NCI-H510A treated with DMSO at 0.1 percent for 48 hours (cell line): ENCODE measurements around the gene STAC2.
"Not testable (repeated sequence)": the region's sequence is repeated elsewhere in the genome, so short reads cannot be mapped to it uniquely, and the experiment has no call there.

Source experiments
- DNase-seq: peaks from one replicate; lab custom pipeline; 2025; lab: John Stamatoyannopoulos, UW

Gene STAC2

GRCh38 chr17:39186481-39187002, 39.2 kb downstream of the STAC2 start:
- no peak for DNase-seq

- DNase-seq = peak; percentile 81
Observed at GRCh38 chr17:39183720-39184119, 42.0 kb downstream of the STAC2 start.

- DNase-seq = no peak
Observed at GRCh38 chr17:39183045-39183444, 42.7 kb downstream of the STAC2 start.

- DNase-seq = no peak
Observed at GRCh38 chr17:39181303-39181702, 44.4 kb downstream of the STAC2 start.

GRCh38 chr17:39178536-39178935, 47.2 kb downstream of the STAC2 start:
- DNase-seq = no peak

- no peak for DNase-seq
Observed at GRCh38 chr17:39177256-39177655, 48.5 kb downstream of the STAC2 start.

DNA sequence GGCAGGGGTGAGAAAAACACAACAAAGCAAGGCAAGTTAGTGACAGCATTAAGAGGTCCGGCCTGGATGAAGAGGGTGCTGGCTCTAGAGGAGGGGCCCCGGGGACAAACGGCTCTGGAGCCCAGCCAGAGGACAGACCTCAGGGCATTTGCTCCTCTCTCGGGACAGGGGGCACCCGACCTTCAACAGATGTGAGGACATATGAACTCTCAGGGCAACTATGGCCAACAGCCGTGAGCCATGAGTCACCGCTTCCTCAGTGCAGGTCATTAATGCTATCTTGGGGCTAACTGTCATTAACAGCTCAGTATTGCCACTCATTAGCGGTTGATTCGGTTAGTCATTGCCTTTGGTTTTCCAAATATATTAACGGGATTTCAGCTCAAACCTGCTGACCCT, 50.1 kb downstream of the STAC2 start:
- no peak for DNase-seq

- DNase-seq = peak; percentile 16
Observed at GRCh38 chr17:39174920-39175694, 50.6 kb downstream of the STAC2 start.

GRCh38 chr17:39173526-39174274, 52.0 kb downstream of the STAC2 start:
- DNase-seq = no peak

DNA sequence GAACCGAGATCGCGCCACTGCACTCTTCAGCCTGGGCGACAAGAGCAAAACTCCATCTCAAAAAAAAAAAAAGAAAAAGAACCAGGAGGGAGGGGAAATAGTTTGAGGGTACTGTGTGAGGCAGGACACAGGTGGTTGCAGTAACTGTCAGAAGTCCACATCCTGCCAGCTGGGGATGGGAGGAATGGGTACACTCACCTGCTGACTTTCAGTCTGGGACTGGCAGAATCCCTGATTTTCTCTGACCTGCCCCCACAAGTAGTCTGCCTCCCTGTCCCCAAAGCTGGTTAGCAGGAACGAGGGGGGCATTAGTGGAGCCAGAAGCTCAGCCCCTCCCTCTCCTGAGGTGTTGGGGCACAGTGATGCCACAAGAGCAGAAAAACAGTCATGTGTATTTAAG, 52.7 kb downstream of the STAC2 start:
- no peak for DNase-seq

DNA sequence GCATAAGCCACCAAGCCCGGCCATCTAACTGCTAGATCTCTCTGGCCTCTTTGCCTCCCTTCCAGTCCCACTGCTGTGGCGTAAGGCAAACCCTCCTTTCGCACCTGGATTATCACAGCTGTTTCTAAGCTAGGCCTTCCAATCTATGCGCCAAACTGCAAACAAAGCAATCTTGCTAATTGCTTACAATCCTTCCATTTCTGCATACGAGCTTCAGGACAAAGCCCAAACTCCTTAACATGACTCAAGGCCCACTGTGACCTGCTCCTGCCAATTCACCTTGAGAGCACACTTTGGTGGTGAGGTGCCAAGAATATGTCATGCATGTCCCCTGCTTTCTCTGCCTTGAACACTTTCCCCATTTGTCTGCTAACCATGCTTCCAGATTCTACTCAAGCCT, 53.8 kb downstream of the STAC2 start:
- DNase-seq = no peak

GRCh38 chr17:39170558-39170957, 55.2 kb downstream of the STAC2 start:
- DNase-seq = no peak

- no peak for DNase-seq
Observed at GRCh38 chr17:39170109-39170508, 55.6 kb downstream of the STAC2 start.

- DNase-seq = no peak
Observed at GRCh38 chr17:39169518-39169917, 56.2 kb downstream of the STAC2 start.

DNA sequence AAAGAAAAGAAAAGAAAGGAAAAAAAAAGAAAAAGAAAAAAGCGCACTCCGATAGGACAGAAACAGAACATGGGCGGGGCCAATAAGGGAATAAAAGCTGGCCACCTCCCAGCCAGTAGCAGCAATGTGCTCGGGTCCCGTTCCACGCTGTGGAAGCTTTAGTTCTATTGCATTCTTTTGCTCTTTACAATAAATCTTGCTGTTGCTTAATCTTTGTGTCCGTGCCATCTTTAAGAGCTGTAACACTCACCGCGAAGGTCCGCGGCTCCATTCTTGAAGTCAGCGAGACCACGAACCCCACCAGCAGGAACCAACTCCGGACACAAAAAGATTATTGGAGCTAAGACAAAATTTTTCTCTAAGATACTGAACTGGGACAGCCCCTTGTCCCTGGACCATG, 56.6 kb downstream of the STAC2 start:
- DNase-seq = no peak

DNA sequence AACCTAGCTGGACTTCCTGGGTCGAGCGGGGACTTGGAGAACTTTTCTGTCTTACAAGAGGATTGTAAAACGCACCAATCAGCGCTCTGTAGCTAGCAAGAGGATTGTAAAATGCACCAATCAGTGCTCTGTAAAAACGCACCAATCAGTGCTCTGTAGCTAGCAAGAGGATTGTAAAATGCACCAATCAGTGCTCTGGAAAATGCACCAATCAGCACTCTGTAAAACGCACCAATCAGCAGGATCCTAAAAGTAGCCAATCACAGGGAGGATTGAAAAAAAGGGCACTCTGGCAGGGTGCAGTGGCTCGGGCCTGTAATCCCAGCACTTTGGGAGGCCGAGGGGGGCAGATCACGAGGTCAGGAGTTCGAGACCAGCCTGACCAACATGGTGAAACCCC, 57.2 kb downstream of the STAC2 start:
- not testable (repeated sequence) for DNase-seq

GRCh38 chr17:39167476-39167875, 58.3 kb downstream of the STAC2 start:
- no peak for DNase-seq

- no peak for DNase-seq
Observed at GRCh38 chr17:39166437-39167335, 59.1 kb downstream of the STAC2 start.

GRCh38 chr17:39165841-39166349, 59.9 kb downstream of the STAC2 start, which contains the start of gene ARL5C:
TSS of gene ARL5C (minus strand) at chr17:39166161. CDS start at chr17:39165760, 401 bp downstream.
- DNase-seq = no peak

GRCh38 chr17:39165178-39165840, 60.4 kb downstream of the STAC2 start:
- no peak for DNase-seq

- peak; percentile 67 for DNase-seq
Observed at GRCh38 chr17:39164675-39165143, 61.0 kb downstream of the STAC2 start.
